HPDE6-E6E7 (cell line): ENCODE measurements around the gene PPP1R26.
"Not testable (repeated sequence)": the region's sequence is repeated elsewhere in the genome, so short reads cannot be mapped to it uniquely, and the experiment has no call there.

ENCODE experiments used
- DNase-seq: peaks from one replicate; pipeline ENCODE4 v3.0.0; 2011; ENCODE audit warnings: missing footprints; ENCODE audit errors: extremely low spot score

Gene PPP1R26

DNA sequence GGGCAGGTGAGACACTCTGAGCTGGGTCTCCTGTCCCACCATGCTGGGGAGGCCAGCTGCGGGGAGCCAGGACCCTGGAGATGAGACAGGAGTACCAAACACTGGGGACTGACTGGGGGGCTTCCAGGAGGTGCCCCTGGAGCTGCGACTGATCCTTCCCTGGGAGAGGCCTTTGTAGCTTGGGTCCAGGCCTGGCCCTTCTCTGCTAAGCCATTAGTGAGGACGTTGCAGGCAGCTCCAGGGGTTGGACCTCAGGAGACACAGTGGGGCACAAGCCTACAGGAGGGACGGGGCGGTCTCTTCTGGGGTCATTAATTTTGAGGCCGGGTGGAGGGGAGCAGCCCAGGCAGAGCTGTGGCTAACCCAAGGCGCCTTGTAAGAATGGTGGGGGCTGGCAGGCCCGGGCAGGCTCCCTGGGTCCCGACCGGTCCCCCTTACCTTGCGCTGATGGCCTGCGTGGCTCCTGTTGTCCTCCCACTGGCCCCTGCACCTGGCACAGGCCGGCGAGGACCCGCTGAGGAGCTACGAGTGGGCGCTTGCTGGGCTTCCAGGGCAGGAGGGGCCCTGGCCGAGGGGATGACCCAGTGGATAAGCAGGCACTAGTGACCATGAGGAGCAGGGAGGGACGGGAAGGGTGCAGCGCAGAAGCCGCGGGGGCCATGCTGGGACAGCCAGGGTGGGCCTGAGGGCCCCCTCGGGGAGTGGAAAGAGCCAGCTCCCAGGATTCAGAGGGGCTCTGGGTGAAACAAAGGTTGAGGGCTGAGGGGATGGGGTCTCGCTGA lies 26.0 kb downstream of the PPP1R26 start:
- DNase-seq: no peak

DNA sequence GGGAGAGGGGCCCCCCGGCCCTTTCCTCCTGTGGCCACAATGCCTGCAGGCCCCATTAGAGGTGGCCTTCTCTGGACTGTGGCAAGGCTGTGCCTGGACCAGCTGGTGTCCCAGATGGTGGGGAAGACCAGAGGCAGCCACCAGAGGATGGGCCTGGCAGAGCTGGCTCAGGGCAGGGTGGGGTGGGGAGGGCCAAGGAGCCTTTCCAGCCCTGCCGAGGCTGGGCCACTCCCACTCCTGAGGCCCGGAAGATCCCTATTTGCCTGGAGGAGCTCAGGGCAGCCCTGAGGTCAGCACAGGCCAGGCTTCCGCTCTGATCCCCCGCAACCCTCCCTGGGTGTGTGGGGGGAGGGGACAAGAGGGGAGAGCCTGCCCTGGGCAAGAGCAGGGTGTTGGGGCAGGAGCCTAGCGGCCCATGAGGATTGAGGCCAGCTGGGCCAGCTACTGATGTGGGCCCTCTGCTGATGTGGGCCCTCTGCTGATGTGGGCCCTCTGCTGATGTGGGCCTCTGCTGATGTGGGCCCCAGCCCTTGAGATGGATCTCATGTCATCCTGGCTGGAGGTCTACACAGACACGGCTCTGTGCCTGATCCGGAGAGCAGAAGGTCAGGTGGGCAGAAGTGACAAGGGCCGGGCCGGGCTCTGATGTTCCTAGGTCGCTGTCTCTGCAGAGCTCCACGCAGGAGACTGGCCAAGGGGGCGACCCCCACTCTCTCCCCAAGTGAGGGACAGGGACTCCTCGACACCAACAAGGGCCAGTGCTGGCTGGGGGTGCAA lies 26.9 kb downstream of the PPP1R26 start:
- no peak for DNase-seq

DNA sequence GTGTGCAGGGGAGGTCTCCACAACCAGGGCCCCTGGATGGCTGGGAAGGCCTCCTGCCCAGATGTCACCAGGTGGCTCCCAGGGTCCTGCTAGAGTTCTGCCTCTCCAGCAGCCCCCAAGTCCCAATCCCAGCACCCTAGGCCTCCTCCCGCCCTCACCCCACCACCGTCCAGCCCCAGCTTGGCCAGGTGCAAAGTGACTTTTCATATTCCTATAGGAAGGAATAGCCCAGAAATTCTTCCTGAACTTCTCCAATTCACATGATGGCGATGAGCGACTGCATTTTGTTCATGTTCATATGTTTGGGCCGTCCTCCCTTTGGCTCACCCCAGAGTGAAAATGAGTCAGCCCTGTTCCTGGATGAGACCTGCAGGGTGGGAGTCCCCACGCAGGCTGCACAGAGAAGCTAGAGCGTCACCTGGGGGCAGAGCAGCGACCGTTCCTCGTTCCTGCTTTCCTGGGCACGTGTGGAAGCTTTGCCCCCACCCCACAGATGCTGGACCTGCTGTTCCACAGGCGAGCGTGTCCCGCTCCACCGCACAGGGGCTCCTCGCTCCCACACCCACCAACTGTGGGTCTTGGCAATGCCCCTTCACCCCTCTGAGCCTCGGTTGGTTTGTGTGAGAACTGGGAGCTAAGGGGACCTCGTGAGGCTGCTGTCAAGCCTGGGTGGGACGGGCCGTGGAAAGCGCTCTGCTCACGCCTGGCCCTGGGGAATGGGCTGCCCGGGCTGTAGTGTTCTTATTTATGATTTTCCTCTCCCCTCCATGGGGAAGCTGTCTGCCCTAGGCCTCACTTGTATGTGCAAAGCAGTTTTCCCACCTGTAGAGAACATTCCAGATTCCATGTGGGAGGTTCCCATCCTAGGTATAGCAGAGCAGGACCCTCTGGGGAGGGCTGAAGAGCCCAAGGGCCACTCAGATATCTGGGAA lies 27.8 kb downstream of the PPP1R26 start:
- no peak for DNase-seq

DNA sequence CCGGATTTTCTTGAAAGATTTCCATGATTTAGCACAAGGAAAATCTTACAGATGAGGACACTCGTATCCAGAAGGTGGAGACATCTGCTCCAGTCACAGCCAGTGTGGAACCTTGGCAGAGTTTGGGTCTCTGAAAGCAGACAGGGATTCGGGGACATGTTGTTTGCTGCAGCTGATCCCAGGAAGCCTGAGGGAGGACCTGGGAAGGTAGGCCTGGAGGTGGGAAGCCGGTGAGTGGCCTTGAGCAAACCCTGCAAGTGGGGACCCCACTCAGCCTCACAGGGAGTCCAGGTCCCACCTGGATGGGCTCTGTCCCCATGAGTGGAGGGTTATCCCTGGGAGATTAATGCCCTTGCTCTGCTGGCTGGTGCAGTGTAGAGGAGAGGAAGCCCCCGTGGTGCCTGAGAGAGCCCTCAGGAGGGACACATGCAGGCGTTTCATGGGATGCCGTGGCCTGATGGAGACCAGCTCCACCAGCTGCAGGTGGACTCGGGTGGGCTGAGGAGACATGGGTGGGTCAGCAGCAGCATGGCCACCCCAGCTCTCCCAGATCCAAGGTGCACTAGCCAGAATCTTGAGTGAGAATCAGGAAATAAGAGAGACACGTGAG lies 28.7 kb downstream of the PPP1R26 start:
- DNase-seq: no peak

DNA sequence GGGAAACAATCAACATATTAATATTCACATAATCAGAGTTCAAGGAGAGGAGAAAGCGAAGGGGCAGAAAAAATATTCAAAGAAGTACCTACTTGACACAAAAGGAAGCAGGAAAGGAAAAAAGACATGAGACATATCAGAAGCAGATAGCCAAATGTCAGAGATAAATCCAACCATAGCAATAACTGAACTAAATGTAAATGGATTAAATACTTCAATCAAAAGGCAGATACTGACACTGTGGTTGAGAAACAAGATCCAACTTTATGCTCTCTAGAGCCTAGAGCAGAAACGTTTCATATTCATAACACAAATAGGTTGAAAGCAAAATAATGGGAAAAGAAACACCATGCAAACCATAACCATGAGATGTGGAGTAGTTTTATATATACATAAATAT lies 29.9 kb downstream of the PPP1R26 start:
- DNase-seq: no peak

DNA sequence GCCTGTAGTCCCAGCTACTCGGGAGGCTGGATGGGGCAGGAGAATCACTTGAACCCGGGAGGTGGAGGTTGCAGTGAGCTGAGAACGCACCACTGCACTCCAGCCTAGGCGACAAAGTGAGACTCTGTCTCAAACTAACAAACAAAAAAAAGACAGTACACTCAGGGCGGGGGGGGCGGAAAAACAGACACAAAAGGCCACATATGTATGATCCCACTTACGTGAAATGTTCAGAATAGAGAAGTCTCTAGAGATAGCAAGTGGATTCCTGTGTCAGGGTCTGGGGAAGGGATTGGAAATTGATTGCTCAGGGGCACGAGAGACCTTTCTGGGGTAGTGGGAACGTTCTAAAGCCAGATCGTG lies 32.6 kb downstream of the PPP1R26 start:
- no peak for DNase-seq

DNA sequence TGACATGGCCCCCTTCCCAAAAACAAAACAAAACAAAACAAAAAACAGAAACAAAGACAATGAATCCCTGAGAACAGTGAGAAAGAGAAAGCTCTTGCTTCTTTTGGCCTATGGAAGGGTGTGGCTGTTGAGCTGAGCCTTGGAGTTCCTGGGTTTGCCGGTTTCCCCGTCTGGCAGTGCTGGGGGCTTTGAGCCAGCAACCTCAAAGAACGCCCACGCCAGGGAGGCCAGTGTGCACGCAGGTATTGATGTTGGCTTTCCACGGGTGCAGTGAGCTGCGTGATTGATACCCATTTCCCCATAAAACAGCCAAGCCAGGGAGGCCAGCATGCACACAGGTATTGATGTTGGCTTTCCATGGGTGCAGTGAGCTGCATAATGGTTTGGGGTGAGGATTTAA lies 33.3 kb downstream of the PPP1R26 start:
- DNase-seq: no peak

DNA sequence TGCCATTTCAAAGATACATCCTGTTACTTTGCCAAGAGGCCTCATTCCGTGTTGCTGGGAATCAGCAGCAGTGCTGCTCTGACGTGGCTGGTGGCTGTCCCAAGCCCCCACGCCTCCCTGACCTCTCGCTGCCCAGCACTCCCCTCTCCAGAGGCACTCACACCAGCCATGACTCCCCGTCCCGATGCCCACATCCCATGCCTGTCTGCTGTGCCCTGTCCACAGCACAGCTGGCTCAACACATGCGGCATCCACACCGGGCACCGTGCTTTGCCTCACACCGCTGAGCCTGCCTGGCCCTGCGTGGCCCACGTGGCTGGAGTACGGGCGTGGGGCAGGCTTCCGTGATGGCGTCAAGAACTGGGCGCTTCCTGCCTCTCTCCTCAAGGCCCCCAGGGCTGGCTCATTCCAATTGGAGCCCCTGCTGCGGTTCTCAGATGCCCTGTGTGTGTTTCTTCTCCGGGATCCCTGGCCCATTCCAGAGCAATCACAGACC lies 33.8 kb downstream of the PPP1R26 start:
- DNase-seq: no peak

DNA sequence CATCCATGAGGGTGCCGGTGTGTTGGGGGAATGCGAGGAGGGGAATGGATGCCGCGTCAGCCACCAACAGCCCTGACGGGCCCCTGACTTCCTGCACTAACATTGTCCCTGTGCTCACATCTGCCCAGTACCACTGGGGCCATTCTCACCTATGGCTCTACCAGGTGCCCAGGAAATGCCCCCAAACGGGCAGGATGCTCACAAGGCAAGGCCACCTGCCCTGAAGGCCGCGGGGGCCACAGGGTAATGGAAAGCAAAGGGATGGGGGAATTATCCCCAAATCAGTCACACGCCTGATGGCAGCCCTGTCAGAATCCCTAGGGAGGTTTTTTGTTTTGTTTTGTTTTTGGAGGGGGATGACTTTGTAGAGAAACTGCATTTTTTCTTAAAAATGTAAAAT lies 34.3 kb downstream of the PPP1R26 start:
- DNase-seq: not testable (repeated sequence)

DNA sequence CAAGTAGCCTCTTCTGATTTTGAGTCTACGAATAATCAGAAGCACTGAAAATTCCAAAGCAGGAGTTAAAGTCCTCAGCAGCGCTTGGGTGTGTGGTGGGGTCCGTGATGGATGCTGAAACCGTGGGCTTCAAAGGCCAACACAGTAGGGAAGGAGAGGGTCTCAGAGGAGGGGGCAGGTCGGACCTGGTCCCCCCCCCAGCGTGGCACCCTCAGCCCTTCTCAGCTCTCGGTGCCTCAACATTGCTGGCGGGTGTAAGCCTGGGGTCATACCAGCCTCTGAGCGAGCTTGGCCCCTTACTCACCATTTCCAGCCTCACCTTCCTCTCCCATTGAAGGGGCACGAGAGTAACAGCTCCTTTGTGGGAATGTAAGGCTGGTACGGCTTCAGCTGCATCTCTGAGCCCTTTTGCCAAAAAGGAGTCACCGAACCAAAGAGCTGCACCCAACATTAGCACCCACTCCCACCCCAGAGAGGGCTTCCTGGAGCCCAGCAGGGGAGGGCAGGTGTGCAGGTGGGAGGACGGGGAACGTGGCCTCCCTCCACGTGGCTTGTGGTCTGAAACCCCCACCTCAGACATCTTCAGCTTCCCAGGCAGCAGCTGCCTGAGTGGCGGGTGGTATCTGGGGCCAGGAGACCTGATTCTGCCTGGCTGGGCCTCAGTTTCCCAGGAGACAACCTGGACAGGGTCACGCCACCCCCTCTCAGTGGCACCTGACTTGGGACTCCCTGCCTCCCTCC lies 34.9 kb downstream of the PPP1R26 start:
- no peak for DNase-seq

DNA sequence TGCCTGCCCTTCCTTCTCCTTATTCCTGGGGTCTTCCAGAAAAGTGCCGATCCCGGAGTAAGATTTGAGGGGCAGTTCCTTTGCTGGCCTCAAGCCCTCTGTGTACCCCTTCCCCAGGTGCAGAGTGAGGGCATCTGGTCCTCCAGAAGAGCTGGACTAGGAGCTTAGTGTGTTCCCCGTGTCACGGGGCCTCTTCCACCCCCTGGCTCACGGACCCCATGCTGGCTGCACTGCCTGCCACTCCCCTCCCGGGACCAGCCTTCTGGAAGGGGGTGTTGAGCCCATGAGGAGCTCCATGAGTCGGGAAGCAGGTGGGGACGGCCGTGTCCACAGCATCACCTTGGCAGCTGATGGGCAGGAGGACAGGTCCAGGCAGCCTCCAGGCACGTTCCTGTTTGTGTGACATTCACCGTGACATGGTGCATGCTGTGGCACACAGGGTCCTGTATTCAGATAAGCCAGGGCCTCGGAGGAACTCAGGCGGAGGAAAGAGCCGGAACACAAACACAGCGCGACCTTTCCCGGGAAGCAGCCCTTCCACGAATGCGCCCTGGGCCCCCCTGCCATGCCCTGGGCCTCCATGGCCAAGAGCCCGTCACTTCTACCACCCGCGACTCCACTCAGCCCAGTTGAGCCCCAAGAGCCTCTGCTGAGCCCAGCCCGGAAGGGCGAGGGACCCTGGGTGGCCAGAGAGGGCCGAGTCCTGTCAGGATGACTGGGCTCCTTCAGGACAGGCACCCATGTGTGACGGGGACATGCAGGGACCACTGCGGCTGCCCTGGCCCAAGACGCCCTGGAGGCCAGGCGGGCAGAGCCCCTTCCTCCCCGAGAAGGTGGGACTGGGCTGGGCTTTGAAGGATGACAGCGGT lies 35.7 kb downstream of the PPP1R26 start:
- DNase-seq: no peak

DNA sequence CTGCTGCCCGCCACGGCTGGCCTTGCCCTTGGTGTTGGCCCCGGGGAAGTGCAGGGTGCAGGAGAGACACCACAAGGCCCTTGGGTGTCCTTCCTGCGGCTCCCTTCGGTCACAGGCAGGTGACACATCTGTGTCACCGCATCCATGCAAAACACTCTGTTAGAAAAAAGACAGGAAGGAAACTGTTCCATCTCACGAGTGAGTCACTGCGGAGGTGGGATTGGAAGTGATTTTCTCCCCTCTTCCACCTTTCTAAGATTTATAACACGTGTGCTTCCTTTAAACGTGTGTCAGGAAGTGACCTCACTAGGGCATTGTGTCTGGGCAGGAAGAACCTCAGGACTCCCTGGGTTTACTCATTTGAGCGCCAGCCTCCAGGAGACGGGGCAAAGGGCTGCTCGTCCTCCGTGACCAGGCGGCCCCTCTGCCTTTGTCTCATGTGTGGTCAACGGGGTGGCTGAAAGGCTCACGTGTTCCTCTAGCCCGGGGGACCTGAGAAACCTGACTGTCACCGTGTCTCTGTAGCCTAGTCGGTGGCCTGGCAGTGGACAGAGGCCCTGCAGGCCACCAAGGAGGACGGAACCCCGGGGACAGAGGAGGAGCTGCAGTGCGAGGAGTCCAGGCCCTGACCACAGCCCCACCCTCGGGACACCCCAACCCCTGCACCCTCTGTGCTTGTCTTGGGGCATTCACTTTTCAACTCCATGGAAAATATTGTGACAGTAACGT lies 36.7 kb downstream of the PPP1R26 start:
- no peak for DNase-seq

DNA sequence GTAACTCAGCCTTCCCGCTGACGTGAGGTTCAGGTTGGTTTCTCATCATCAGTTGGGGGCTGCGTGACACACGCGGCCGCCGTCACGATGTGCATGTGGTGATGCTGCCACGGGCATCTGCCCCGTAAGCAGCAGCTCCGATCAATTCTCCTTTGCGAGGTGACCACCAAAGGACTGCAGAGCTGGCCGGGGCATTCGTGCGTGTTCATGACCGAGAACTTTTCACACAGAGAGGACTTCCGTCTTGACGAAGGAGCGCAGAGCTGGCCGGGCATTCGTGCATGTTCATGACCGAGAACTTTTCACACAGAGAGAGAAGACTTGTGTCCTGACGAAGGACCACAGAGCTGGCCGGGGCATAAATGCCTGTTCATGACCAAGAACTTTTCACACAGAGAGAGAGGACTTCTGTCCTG lies 37.8 kb downstream of the PPP1R26 start:
- no peak for DNase-seq

DNA sequence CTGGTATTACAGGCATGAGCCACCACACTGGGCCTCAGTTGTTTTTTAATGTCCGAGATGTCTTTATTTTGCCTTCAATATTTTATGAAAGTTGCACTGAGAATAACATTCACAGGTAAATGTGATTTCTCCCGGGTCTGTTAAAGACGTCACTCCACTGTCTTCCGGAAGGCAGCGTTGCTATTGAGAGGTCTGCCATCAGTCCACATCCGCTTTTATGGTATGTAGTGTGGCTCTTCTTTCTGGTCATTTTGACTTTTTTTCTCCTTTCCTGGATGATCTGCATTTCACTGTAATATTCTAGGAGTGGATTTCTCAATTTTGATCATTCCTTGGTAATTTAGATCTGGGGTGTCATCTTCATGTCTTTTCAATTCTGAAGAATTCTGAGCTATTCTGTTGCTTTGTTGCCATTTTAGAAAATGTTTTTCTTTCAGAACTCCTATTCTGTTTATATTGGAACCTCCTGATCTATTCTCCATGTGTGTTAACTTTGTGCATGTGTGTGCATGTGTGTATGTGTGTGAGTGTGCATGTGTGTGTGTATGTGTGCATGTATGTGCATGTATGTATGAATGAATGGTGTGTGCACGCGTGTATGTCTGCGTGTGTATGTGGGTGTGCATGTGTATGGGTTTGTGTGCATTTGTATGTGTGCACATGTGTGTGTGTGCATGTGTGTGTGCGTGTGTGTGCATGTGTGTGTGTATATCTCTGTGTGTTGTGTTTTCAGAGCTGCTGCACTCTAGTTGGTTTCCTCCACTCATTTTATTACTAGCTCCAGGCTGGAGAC lies 39.8 kb downstream of the PPP1R26 start:
- DNase-seq: no peak

DNA sequence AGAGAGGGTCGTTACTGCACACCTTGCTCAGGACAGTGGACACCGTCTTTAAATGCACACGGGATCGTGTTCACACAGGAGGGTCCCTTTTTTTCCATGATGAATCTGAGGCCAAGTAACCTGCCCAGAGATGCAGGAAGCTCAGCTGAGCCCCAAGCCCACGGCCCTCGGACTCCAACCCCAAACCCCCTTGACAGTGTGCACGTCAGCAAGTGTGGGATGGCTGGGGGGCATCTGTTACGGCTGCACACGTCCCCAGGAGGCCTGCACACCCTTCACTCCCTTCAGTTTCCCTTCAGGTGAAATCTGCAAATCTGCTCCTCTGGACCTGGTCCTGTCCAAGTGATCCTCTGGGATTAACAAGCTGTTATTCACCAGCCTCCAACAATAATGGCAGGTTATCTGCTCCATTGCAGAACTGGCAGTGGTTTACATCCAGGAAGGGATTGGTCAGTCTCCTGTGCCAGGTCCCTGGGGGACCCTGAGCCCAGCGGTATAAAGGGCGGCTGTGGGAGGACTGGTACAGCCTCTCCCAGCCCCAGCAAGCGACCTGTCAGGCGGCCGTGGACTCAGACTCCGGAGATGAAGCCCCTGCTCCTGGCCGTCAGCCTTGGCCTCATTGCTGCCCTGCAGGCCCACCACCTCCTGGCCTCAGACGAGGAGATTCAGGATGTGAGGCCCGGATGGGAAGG lies 41.5 kb downstream of the PPP1R26 start, which contains the start of gene LCN1:
Gene LCN1, plus strand, starts transcription at position 525 of the 692 bp plus-strand sequence. Its CDS starts 58 bp downstream, at position 583.
- DNase-seq: no peak

DNA sequence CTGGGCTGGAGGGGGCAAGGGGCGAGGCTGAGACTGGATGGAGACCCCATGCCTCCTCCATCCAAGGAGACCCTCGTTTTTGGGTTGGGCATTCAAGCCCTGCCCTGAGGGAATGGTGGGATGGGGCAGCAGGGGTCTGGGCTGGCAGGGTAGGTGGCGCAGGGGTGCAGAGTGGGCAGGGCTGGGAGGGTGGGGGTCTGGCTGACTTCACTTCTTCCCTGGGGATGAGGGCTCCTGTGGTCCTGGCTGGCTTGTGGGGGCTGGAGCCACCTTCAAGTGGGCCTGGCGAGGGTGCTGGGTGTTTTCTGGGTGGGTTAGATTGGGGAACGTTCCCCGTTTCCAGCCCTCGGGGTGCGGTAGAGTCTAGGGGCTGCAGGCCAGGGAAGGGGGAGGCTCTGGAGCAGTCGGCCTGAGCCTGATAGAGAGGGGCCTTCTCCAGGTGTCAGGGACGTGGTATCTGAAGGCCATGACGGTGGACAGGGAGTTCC lies 42.1 kb downstream of the PPP1R26 start:
- no peak for DNase-seq

DNA sequence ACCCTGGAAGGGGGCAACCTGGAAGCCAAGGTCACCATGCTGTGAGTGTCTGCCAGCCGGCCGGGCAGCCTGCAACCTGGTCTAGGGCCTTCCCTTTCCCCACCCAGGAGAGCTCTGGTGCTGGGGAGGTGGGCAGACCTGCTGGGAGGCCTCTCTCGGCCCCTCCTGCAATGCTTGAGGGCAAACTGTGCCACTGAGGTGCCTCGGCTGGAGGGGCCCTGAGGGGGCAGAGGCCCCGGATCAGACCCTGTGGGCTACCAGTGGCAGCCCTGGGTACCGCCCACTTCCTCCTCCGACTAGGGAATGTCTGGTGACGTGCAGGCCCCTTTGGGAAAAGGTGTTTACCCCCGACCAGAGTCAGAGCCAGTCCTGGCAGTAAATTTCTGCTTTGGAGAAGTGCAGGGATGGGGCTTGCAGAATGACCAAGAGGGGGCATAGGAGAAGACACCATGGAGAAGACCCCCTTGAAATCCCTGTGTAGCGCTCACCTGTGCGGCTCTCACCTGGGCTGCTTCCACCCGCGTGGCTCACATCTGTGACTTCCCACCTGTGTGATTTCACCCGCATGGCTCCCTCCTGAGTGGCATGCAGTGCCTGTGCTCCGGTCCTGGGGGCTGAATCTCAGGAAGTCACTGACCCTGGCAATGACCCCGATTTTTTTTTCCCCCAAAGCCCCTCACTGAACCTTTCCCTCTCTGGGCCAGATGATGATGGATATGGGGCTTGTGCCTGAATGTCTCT lies 42.7 kb downstream of the PPP1R26 start:
- no peak for DNase-seq
